Astrocyte (in vitro differentiated cells and primary cell): ENCODE data around the gene MUC13. TPM values are rescaled to one million over a fixed set of nuclear protein-coding genes. Genes with fewer than 3 reads are reported as not detected.

ENCODE experiments used
- DNase-seq: peaks from one replicate; pipeline ENCODE4 v3.0.0-alpha.2; 2010; ENCODE audit warnings: low read depth
- FAIRE-seq: peaks from 2 replicates; lab custom pipeline; 2011; peaks lifted over from hg19 to GRCh38; lab: Jason Lieb, UNC
- H2AFZ ChIP-seq: 2 replicates; pipeline ENCODE4 v1.6.0; 2012; ENCODE audit warnings: low read depth, low read length, inconsistent platforms
- H3K27ac ChIP-seq: 2 replicates; pipeline ENCODE4 v1.5.1; 2011; ENCODE audit warnings: low read depth, low read length, inconsistent platforms
- H3K27me3 ChIP-seq: 2 replicates; pipeline ENCODE4 v1.6.0; 2011; ENCODE audit warnings: low read length, inconsistent platforms; ENCODE audit not compliant: insufficient read depth
- H3K36me3 ChIP-seq: 2 replicates; pipeline ENCODE4 v1.5.1; 2011; ENCODE audit warnings: low read length, inconsistent platforms; ENCODE audit not compliant: insufficient read depth
- H3K4me1 ChIP-seq: 2 replicates; pipeline ENCODE4 v1.5.1; 2011; ENCODE audit warnings: low read length, inconsistent platforms; ENCODE audit not compliant: insufficient read depth
- H3K4me2 ChIP-seq: 2 replicates; pipeline ENCODE4 v1.6.0; 2012; ENCODE audit warnings: low read length, inconsistent platforms
- H3K4me3 ChIP-seq: 2 replicates; pipeline ENCODE4 v1.5.1; 2011; ENCODE audit warnings: low read depth, mild to moderate bottlenecking, low read length, inconsistent platforms; ENCODE audit not compliant: insufficient read depth
- H3K79me2 ChIP-seq: 2 replicates; pipeline ENCODE4 v1.6.0; 2012; ENCODE audit warnings: mild to moderate bottlenecking, low read length, inconsistent platforms; ENCODE audit not compliant: insufficient read depth
- H3K9ac ChIP-seq: 2 replicates; pipeline ENCODE4 v1.6.0; 2012; ENCODE audit warnings: mild to moderate bottlenecking, low read length, inconsistent platforms
- H3K9me3 ChIP-seq: 2 replicates; pipeline ENCODE4 v1.5.1; 2012; ENCODE audit warnings: low read depth, mild to moderate bottlenecking, low read length, inconsistent platforms; ENCODE audit not compliant: insufficient read depth
- H4K20me1 ChIP-seq: 2 replicates; pipeline ENCODE4 v1.6.0; 2012; ENCODE audit warnings: low read length, inconsistent platforms; ENCODE audit not compliant: insufficient read depth
- H3K27ac Mint-ChIP-seq: one replicate; pipeline ENCODE4 v1.8.0; 2021; ENCODE audit warnings: mild to moderate bottlenecking, mixed read lengths; ENCODE audit not compliant: unreplicated experiment
- H3K27me3 Mint-ChIP-seq: one replicate; pipeline ENCODE4 v1.8.0; 2021; ENCODE audit warnings: low read depth, mixed read lengths; ENCODE audit not compliant: unreplicated experiment
- H3K36me3 Mint-ChIP-seq: one replicate; pipeline ENCODE4 v1.8.0; 2021; ENCODE audit warnings: low read depth, mixed read lengths; ENCODE audit not compliant: unreplicated experiment
- H3K4me1 Mint-ChIP-seq: one replicate; pipeline ENCODE4 v1.8.0; 2021; ENCODE audit warnings: low read depth, mixed read lengths; ENCODE audit not compliant: unreplicated experiment
- H3K4me3 Mint-ChIP-seq: one replicate; pipeline ENCODE4 v1.8.0; 2021; ENCODE audit warnings: mild to moderate bottlenecking, moderate library complexity, mixed read lengths; ENCODE audit not compliant: unreplicated experiment
- H3K9me3 Mint-ChIP-seq: one replicate; pipeline ENCODE4 v1.8.0; 2021; ENCODE audit warnings: mild to moderate bottlenecking, mixed read lengths; ENCODE audit not compliant: unreplicated experiment
- EZH2 ChIP-seq: IDR thresholded peaks from 2 replicates; pipeline ENCODE4 v1.6.1; 2012; ENCODE audit warnings: mild to moderate bottlenecking, low read length, inconsistent platforms; ENCODE audit not compliant: insufficient read depth
- total RNA-seq: library from RNA; stranded (reverse); gene quantifications from 2 replicates; pipeline ENCODE4 v1.2.1, GENCODE V29; 2021
- TF ChIP-seq, protein P1 (sequence below): IDR thresholded peaks from 2 replicates; pipeline ENCODE4 v1.5.1; 2011; ENCODE audit warnings: low read depth, mild to moderate bottlenecking, inconsistent platforms, low read length, moderate library complexity; ENCODE audit not compliant: insufficient read depth

Gene MUC13
- total RNA-seq, 1 donor from 2014 or later: not detected

- peak overlapping the region; percentile 56 for H3K27ac ChIP-seq
- H3K9ac ChIP-seq: no peak overlapping the region
- no peak overlapping the region for H2AFZ ChIP-seq
- no peaks in the 10 kb centered on the region for H4K20me1 ChIP-seq
- FAIRE-seq: no peak
- Mint-ChIP-seq H3K36me3 (no peaks in the 10 kb centered on the region), H3K27ac (no peak overlapping the region), H3K4me1 (peaks cover 35% of the 10 kb centered on the region), H3K4me3 (peak overlapping the region; percentile 91), H3K27me3 (no peaks in the 10 kb centered on the region), H3K9me3 (no peaks in the 10 kb centered on the region)
- no peak overlapping the region for H3K4me3 ChIP-seq
- peak overlapping the region; percentile 94 for H3K4me2 ChIP-seq
- H3K4me1 ChIP-seq: peaks cover 54% of the 10 kb centered on the region
- H3K36me3 ChIP-seq: peaks cover 3% of the 10 kb centered on the region
- H3K27me3 ChIP-seq: no peaks in the 10 kb centered on the region
- DNase-seq: no peak
- peaks cover 64% of the 10 kb centered on the region for H3K79me2 ChIP-seq
- TF ChIP-seq, protein P1, sequence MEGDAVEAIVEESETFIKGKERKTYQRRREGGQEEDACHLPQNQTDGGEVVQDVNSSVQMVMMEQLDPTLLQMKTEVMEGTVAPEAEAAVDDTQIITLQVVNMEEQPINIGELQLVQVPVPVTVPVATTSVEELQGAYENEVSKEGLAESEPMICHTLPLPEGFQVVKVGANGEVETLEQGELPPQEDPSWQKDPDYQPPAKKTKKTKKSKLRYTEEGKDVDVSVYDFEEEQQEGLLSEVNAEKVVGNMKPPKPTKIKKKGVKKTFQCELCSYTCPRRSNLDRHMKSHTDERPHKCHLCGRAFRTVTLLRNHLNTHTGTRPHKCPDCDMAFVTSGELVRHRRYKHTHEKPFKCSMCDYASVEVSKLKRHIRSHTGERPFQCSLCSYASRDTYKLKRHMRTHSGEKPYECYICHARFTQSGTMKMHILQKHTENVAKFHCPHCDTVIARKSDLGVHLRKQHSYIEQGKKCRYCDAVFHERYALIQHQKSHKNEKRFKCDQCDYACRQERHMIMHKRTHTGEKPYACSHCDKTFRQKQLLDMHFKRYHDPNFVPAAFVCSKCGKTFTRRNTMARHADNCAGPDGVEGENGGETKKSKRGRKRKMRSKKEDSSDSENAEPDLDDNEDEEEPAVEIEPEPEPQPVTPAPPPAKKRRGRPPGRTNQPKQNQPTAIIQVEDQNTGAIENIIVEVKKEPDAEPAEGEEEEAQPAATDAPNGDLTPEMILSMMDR: no peak
- no peak for TF ChIP-seq EZH2
- no peaks in the 10 kb centered on the region for H3K9me3 ChIP-seq
These were observed 50.0 kb downstream of the MUC13 start for GRCh38 chr3:124884474-124885101.

DNA sequence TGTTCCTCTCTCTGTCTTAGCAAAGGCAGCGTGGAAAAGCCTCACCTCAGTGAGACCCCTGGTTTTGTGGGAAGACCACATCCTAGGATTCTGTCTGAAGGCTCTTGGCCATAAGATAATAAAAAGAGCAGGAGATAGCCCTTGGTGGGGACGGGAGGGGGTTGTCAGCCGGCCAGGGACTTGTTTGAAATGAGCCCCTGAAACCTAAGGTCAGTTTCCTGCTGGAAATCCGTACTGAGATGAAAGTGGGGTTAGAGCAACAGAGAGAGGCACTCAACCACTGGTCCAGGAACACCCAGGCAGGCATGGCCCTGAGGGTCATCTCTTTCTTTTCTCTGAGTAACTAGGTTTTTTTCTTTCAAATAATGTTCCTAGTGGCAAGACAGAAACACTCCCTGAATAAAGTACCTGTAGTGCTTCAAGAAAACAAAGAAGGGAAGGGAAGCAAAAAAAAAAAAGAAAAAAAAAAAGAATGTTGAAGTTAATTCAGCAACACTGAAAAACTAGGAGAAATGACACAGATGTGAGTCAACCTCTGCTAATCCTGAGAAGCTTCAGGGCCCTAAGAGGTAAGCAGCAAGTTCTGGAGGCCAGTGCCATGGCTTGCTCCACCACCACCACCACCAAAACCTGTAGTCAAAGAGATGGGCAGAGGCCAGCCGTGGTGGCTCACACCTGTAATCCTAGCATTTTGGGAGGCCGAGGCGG lies 50.6 kb downstream of the MUC13 start:
- H3K4me3 Mint-ChIP-seq: peak overlapping the region; percentile 70
- H3K4me1 Mint-ChIP-seq: peaks cover 42% of the 10 kb centered on the region

More for the DNA sequence above, 50.6 kb downstream of the MUC13 start:
- Histone ChIP-seq H3K27me3 (no peaks in the 10 kb centered on the region), H4K20me1 (no peaks in the 10 kb centered on the region), H3K4me1 (peaks cover 60% of the 10 kb centered on the region), H3K9ac (peak overlapping the region; percentile 40), H3K9me3 (no peaks in the 10 kb centered on the region), H3K4me2 (peak overlapping the region; percentile 94), H3K79me2 (peaks cover 64% of the 10 kb centered on the region), H3K36me3 (peaks cover 3% of the 10 kb centered on the region), H3K27ac (peak overlapping the region; percentile 56), H2AFZ (no peak overlapping the region), H3K4me3 (no peak overlapping the region)
- no peaks in the 10 kb centered on the region for H3K36me3 Mint-ChIP-seq
- no peaks in the 10 kb centered on the region for H3K9me3 Mint-ChIP-seq
- TF ChIP-seq, protein P1: no peak
- no peak for TF ChIP-seq EZH2
- peak; percentile 60 for DNase-seq
- H3K27me3 Mint-ChIP-seq: no peaks in the 10 kb centered on the region
- no peak for FAIRE-seq
- H3K27ac Mint-ChIP-seq: peak overlapping the region; percentile 44
